AG20443 (cell line): ENCODE data around the gene SP5.
"Not testable (repeated sequence)": the region's sequence is repeated elsewhere in the genome, so short reads cannot be mapped to it uniquely, and the experiment has no call there.

Experiments used
- DNase-seq: peaks from one replicate; pipeline ENCODE4 v3.0.0; 2012; ENCODE audit warnings: low spot score, mixed read lengths

The SP5 gene

DNA sequence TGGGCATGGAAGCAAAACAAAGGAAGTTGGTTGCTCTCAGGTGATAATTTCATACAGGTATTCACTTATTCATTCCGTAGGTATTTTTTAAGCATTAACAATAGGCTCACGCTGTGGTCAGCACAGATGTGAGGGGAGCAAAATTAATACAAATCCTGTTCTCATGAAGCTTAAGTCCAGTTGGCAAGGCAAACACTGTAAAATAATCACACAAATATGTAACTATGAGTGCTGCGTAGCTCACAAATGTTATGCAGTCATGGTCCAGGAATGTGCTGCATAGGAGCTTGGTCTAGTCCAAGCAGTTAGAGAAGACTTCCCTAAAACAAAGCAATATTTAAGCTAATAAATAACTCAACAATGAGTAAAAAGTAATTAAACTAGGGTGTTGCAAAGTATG, 23.9 kb downstream of the SP5 start:
- DNase-seq = peak; percentile 86

DNA sequence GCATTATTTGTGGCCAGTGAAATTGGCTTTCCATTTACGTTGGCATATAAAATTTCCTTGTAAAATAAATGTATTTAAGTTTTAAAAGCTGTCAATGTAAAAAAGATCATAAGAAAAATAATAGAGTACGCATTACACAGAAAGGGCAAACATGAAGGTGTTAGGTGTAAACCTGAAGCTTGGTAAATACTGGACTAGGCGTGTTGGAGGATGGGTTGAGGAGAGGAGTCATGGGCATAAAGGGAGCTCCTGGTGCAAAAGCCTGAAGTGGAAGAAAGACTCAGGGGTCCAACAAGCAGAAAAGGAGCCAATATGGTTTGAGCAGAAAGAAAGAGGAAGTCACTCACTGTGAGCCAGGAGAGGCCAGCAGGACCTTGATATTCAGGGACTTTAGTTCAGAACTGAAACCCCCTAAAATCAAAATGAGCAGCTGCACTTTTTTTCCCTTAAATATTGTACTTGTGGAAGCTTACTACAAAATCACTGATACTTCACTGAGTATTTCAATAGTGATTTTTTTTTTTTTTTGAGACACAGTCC, 24.4 kb downstream of the SP5 start:
- DNase-seq = no peak

DNA sequence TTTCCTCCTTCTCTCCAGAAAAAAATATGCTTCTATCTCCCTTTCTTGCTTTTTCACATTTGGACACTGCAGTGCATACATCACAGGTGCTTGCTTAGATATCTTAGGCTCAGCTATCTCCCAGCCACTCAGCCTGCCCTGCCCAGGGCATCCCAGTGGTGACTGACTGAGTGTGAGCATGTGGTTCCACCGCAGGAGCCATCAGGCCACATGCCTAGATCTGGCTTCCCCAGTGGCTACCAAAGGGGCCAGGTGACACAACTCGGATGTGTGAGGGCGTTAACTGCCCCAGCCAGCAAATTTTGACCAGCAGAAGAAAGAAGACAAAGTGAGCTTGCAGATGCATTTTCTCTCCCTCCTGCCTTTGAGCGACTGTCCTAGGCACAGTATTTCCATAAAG, 25.5 kb downstream of the SP5 start:
- DNase-seq = no peak

DNA sequence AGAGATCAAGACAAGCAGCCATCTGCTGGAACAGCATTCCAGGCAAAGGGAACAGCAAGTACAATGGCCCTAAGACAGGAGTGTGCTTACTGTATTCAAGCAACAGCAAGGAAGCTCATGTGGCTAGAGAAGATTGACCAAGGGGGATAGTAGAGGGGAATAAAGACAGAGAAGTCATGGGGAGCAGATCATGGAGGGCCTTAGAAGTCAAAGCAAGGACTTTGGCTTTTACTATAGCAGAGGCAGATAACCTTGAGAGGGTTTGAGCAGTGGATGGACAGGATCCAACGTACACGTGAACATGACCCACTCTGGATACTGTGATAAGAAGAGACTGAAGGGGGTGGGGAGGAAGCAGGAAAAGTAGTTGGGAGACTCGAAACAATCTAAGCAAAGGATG, 26.9 kb downstream of the SP5 start:
- no peak for DNase-seq

DNA sequence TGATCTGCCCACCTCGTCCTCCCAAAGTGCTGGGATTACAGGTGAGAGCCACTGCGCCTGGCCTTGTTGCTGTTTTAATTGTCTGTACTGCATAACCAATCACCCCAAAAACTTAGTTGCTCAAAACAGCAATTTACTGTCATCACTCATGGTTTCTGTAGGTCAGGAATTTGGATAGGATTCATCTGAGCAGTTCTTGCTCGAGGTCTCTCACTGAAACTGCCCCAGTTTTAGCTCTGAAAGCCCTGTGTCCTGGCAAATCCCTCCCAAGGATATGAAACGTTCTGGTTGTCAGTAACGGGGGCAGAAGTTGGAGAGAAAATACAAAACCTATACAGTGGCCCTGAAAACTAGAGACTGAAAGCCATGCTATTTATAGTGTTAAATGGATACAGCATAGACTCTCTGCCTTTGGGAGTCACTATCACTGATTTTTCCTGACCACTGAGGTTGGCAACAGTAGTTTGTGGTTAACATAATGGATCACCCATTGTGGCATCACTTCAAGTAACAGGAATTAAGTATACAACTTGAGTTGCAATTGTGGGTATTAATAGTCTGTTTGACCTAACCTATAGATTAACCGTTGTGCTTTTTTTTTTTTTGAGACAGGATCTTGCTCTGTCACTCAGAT, 27.9 kb downstream of the SP5 start:
- DNase-seq = no peak

DNA sequence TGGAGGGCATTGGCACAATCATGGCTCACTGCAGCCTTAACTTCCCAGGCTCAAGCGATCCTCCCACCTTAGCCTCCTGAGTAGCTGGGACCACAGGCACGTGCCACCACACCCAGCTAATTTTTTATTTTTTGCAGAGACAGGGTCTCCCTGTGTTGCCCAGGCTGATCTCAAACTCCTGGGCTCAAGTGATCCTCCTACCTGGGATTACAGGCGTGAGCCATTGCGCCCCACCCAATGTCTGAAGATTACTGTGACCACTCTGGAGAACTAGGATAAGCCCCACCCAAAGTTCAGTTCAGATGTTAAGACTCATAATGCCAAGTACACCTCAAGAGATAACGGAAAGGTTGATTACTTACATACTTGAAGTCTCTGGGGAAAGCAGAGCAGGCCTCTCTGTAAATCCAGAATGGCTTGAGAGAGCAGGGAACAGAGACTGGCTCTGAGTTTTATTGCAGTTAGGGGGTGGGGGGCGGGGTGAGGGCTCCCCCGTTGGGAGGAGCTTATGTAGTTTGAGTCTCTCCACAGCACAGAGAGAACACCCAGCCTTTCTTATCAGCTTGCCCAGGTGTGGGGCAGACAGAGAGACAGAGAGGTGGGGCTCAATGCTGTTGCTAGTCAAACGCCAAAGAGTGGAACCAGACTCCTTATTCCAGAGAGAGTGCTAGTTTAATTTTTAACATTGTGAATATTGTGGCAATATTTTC, 28.5 kb downstream of the SP5 start:
- no peak for DNase-seq

DNA sequence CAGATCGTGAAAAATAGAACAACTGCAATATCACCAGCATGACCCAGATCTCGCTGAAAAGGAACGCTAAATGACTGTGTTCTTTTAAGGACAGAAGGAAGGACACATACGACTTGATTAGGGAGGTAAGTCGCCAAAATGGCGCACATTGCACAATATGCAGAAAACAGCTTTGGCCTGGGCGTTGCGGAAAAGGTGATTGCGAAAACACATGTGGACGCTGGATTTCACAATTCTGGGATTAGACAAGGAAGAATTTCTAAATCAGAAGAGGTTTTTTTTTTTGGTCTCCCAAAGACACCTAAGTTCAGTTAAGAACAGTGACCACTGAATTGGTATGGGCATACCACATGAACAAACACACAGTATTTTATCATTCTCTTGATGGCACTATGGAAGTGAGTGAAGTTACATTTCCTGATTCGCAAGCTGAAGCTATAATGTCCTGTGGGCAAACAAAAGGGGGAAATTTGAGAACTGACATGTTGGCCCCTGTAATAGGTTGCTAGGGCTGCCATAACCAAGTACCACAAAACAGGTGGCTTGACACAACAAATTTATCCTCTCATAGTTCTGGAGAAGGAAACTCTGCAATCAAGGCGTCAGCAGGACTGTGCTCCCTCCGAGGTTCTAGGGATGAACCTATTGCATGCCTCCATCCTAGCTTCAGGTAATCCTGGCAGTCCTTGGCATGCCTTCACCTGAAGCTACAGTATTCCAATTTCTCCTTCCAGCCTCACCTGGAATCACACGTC, 29.3 kb downstream of the SP5 start:
- no peak for DNase-seq

DNA sequence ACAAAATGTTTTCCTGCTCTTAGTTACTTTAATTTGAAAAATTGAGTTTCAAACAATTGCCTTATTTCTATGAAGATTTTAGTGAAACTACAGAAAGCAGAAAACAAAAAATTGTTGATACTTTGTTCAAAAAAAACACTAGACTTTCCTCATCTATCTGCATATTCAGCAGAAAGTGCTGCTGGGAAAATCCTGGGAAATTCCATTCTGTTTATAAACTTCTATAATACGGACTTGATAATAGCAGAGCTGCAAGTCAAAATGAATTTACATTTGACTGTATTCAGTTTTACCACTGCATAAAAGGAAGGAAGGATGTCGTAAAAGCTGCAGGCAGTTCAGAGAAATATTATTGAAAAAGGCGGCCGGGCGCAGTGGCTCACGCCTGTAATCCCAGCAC, 30.2 kb downstream of the SP5 start:
- no peak for DNase-seq

DNA sequence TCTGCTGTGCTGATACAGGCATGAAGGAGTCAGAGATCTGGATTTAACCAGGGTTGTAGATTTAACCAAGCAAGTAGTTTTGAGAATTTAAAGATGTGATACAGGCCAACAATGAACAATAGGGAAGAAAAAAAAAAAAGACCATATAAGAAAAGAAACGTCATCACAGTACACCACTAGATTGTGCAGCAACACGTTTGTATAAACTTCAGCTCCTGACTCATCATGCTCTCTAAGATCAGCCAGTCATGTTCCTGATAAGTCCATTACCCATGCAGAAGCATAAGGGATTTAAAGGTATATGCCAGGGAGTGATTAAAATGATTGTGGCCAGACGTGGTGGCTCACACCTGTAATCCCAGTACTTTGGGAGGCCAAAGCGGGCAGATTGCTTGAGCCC, 32.8 kb downstream of the SP5 start:
- DNase-seq = no peak

DNA sequence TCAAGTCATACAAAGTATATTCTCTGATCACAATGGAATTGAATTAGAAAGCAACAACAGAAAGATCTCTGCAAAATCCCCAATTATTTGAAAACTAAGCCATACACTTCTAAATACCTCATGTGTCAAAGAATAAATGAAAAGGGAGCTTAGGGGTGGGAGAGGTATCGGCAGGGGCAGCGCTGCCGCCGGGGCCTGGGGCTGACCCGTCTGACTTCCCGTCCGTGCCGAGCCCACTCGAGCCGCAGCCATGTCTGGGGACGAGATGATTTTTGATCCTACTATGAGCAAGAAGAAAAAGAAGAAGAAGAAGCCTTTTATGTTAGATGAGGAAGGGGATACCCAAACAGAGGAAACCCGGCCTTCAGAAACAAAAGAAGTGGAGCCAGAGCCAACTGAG, 36.4 kb downstream of the SP5 start:
- not testable (repeated sequence) for DNase-seq

DNA sequence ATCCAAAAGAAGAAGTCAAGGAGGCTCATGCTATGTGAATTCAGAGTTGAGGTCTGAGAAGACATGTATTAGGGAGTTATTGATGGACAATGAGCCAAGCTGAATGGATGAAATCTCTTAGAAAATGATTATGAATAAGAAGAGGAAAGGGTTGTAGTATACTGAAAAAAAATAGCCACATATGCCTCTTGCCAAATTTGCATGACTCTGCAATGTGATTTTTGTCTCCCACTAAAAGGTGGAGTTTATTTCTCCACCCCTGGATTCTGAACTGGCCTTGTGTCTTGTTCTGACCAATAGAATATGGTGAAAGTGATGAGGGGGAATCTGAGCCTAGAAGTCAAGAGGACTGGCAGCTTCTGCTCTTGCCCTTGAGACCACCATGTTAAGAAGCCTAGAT, 46.4 kb downstream of the SP5 start:
- no peak for DNase-seq

DNA sequence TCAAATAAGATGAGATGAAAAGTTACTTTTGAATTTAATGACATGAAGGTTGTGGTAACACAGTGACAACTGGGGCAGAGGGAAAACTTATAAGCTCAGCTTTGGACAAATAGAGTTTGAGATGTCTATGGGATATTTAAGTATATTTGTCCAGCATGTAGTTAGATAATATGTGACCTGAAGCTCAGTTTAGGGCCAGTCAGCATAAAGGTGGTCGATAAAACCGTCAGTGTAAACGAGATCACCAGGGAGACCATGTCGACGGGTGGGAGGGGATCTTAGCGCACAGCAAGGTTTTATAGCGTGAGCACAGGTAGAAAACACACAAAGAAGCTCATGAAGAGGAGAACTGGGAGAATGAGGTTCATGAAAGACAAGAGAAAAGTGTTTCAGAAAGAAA, 47.6 kb downstream of the SP5 start:
- DNase-seq = no peak

DNA sequence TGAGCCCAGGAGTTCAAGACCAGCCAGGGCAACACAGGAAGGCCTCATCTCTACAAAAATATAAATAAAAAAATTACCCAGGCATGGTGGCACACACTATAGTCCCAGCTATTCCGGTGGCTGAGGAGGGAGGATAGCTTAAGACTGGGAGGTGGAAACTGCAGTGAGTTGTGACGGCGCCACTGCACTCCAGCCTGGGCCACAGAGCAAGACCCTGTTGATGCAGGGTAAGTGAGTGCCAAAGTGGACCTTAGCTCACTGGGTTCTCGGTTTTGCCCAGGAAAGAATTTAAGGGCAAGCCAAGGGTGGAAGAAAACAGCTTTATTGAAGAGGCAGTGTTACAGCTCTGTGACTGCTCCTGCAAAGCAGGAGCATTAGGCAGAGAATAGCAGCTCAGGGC, 48.1 kb downstream of the SP5 start:
- no peak for DNase-seq

DNA sequence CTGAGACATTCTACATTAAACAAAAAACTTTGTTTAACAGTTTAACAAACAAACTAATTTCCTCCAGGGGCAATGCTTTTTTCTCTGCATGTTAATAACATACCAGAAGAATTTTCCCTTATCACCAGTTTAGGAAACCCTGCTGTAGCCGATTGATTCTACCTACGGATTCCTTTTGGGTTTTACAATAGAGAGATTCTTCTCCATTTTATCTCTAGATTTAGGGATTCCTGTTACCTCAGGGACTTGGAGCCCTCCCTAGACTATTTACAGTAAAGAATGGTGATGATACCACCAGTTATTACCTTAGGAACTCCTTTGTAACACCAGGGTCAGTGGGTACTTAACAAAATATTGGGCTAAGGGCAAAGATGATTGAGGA, 49.7 kb downstream of the SP5 start:
- DNase-seq = no peak

DNA sequence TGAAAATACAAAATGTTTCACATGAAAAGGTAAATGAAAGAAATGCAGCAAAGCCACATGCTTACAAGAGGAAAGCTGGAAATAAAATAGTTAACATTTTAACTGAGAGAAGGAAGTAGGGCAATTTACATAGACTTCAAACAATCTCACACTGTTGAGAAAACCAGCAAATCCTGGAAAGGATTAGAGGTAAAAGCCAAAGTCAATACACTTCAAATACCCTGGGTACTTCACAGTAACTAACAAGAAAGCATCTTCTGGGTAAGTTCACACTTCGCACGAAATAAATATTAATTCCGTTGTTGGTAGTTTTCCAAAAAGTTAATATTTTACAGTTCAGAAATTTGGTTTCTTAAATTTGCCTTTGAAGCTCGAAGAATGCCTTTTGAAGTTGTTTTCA, 51.6 kb downstream of the SP5 start:
- DNase-seq = no peak
